ENCODE data around the gene OLFM1. TPM values are rescaled to one million over a fixed set of nuclear protein-coding genes. Genes with fewer than 3 reads are reported as not detected.

The OLFM1 gene
- total RNA-seq, 1 donor = 0.81 TPM

DNA sequence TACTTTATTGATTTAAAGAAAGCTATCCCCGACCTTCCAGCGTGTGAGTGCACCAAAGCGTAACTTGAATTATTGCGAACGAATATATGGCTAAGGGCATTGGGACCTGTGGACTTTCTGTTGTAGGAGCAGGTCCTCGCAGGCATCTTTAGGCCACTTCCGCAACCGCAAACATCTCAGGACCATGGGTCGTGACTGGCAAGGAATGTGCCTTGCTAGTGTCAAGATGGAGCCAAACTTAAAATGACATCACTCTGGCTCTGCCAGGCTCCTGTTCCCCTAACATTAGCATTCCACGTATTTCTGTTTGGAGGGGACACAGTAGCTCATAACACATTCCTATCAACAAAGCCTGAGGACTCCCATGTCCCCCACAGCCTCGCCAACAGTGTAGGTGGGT is 44.1 kb upstream of the OLFM1 start:
- TF ChIP-seq, protein P1, sequence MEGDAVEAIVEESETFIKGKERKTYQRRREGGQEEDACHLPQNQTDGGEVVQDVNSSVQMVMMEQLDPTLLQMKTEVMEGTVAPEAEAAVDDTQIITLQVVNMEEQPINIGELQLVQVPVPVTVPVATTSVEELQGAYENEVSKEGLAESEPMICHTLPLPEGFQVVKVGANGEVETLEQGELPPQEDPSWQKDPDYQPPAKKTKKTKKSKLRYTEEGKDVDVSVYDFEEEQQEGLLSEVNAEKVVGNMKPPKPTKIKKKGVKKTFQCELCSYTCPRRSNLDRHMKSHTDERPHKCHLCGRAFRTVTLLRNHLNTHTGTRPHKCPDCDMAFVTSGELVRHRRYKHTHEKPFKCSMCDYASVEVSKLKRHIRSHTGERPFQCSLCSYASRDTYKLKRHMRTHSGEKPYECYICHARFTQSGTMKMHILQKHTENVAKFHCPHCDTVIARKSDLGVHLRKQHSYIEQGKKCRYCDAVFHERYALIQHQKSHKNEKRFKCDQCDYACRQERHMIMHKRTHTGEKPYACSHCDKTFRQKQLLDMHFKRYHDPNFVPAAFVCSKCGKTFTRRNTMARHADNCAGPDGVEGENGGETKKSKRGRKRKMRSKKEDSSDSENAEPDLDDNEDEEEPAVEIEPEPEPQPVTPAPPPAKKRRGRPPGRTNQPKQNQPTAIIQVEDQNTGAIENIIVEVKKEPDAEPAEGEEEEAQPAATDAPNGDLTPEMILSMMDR (IDR thresholded peaks at IDR 0.05; ENCODE audit: insufficient read depth, low read length) = no peak
- H3K4me3 ChIP-seq (ENCODE audit: low read depth, low read length) = no peak overlapping the region
- DNase-seq (ENCODE audit: low read depth) = no peak

DNA sequence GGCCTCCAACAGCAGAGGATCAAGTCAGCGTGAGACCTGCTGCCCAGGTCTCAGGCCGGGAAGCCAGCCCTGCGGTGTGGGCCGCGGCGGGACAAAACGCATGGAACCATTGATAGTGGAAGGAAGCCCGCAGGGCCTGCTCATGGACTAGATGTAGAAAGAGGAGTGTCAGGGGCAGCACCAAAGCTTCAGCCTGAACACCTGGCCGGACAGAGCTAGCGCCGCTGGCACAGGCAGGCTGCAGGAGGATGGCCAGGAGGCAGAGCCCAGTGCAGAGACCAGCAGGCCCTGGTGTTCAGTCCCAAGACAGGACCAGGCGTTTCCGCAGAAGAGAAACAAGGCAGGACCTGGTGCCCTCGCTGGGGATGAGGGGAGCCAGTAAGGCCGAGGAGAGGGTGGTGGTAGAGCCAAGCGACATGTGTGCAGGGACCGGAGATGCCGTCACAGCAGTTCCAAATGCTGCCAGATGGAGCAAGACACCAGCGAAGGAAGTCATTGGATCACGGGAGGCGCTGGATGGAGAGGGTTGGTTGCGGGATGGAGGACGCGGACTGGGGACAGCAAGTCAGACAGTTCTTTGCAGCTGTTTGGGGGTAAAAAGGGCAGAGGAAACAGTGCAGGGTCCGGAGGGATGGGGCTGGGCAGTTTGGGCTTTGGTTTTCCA is 42.1 kb upstream of the OLFM1 start:
- no peak for DNase-seq (ENCODE audit: low read depth)
- TF ChIP-seq, protein P1 (IDR thresholded peaks at IDR 0.05; ENCODE audit: insufficient read depth, low read length) = no peak
- H3K4me3 ChIP-seq (ENCODE audit: low read depth, low read length) = no peak overlapping the region

DNA sequence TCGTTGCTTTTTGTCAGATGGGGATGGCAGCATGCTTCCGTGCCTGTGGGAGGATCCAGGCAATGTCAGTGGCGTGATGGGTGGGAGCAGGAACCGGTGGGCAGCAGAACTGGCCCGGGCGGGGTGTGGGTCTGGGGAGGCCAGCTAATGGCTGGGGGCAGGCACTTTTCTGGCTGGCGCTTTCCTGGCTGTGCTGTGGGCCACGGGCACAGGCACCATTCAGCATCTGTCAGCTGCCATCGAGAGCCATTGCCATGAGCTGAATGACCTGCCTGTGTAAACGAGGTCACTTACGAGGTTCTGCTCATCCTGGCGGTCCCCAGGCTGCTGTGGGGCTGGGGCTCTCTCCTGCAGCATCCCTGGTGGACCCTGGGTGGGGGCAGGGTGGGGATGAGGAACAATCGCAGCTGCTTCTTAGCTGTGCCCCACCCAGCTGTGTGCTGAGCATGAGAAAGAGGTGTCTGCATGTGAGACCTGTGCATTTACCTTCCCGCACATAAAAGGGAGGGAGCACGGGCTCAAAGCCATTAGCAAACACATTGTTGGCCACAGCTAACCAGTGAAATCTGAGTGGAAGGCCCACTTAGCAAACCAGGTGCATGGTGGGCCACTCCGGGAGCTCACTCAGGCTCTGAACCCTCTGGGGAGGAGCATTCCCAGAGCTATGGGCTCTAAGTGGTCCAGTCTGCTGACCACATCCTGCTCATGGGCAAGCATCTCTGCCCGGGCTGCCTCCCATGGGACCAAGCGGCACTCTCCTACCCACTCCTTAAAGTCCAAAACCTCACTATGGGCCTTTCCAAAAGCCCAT is 41.3 kb upstream of the OLFM1 start:
- H3K4me3 ChIP-seq (ENCODE audit: low read depth, low read length) = no peak overlapping the region
- no peak for DNase-seq (ENCODE audit: low read depth)
- TF ChIP-seq, protein P1 (IDR thresholded peaks at IDR 0.05; ENCODE audit: insufficient read depth, low read length) = no peak

DNA sequence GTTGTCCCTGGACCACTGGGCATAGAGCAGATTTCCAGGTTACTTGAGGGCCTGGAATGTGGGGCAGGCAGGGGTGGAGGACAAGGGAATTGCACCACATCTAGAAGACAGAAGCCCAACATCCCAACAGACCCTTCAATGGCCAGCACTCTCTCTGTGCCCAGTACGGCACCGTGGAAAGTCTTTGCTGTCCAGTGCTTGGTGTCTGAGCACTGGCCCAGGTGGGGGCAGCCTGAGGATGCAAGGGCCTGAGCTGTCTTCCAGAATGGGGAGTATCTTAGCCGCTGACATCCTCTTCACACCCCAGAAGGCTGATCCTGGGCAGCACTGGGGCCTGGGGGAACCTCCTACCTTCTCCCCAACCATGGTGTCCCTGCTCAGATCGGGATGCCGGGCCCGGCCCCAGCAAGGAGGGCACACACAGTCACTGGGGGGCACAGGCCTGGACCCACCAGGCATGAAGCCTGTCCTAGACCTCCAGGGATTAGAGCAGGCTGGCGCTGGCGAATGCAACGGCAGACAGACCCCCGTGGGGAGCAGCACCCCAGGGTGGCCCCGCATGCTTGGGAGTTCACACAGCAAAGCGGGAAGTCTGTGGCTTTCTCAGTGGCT is 40.6 kb upstream of the OLFM1 start:
- TF ChIP-seq, protein P1 (IDR thresholded peaks at IDR 0.05; ENCODE audit: insufficient read depth, low read length) = no peak
- no peak overlapping the region for H3K4me3 ChIP-seq (ENCODE audit: low read depth, low read length)
- no peak for DNase-seq (ENCODE audit: low read depth)

DNA sequence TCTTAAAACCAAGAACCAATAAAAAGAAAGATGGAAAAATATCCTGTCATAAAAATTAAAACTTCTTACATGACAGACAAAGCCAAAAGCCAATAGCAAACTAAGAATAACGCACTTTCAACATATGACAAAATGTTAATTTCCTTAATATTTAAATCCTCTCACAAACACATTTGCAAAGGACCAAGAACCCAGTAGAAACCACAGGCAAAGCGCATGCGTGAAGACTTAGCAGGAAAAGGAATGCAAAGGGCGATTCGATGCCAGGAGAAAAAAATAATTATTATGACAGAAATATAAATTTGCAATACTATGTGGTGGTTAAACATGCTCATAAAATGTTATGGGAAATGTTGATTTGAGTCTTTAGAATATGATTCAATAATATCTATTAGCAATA is 39.9 kb upstream of the OLFM1 start:
- DNase-seq (ENCODE audit: low read depth) = no peak
- no peak overlapping the region for H3K4me3 ChIP-seq (ENCODE audit: low read depth, low read length)
- TF ChIP-seq, protein P1 (IDR thresholded peaks at IDR 0.05; ENCODE audit: insufficient read depth, low read length) = no peak

DNA sequence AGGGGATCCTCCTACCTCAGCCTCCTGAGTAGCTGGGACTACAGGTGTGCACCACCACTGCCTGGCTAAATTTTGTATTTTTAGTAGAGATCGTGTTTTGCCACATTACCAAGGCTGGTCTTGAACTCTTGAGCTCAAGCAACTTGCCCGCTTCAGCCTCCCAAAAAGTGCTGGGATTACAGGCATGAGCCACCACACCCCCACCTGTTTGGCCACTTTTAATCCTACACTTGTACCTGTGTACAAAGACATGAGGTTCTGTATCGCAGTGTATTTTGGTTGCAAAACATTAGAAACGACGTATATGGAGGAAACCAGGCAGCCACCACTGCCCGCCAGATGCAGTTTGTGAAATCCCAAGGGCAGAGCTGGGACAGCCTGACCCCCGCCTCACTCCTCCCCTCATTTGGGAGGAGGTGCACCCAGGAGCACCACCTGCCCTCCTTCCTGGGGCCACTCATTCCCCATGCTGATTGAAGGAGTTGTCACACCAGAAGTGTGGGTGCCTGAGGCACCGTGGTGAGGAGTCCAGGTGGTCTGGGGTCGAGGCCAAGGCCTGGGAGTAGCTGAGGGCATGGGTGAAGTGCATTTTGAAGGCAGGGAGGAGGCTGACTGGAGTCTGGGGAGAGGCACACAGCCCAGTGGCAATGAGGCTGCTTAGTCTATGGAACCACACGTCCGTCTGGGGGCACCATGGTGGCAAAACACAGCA is 39.3 kb upstream of the OLFM1 start:
- DNase-seq (ENCODE audit: low read depth) = no peak
- no peak overlapping the region for H3K4me3 ChIP-seq (ENCODE audit: low read depth, low read length)
- TF ChIP-seq, protein P1 (IDR thresholded peaks at IDR 0.05; ENCODE audit: insufficient read depth, low read length) = no peak
